Stimulated activated CD4-positive, alpha-beta T cell treated with anti-CD3 and anti-CD28 coated beads, TNF-alpha, amount 100 ng/mL, for 4 hours (primary cell): Measurements from ENCODE around the gene FGD3.

ENCODE experiments used
- DNase-seq, 3 experiments: peaks; one replicate each; pipeline ENCODE4 v3.0.0-alpha.2; 2020; ENCODE audit warnings: low read depth in 3 of 3

FGD3 gene

GRCh38 chr9:93071464-93071863, 124.1 kb downstream of the FGD3 start:
- DNase-seq = no peak

- DNase-seq = no peak
Observed at GRCh38 chr9:93072383-93072795, 125.1 kb downstream of the FGD3 start.

GRCh38 chr9:93076101-93076791, 128.9 kb downstream of the FGD3 start:
- no peak for DNase-seq

GRCh38 chr9:93076792-93077128, 129.4 kb downstream of the FGD3 start:
- no peak for DNase-seq

- no peak for DNase-seq
Observed at GRCh38 chr9:93077367-93077766, 130.0 kb downstream of the FGD3 start.

- no peak for DNase-seq
Observed at GRCh38 chr9:93077811-93078210, 130.5 kb downstream of the FGD3 start.

GRCh38 chr9:93079371-93079770, 132.0 kb downstream of the FGD3 start:
- no peak for DNase-seq

GRCh38 chr9:93080406-93080805, 133.1 kb downstream of the FGD3 start:
- DNase-seq = no peak

GRCh38 chr9:93081081-93081529, 133.8 kb downstream of the FGD3 start:
- DNase-seq = no peak

GRCh38 chr9:93081931-93082330, 134.6 kb downstream of the FGD3 start:
- DNase-seq = no peak

GRCh38 chr9:93082841-93083411, 135.6 kb downstream of the FGD3 start:
- DNase-seq = no peak

GRCh38 chr9:93083592-93084470, 136.5 kb downstream of the FGD3 start:
- DNase-seq = no peak

GRCh38 chr9:93084471-93084881, 137.2 kb downstream of the FGD3 start:
- no peak for DNase-seq

GRCh38 chr9:93085676-93086075, 138.4 kb downstream of the FGD3 start:
- no peak for DNase-seq
